Esophagus muscularis mucosa (tissue), 3 donors: ENCODE results near the gene TERB1.

Source experiments
- POLR2A ChIP-seq: fragments of 450-650 bp; IDR thresholded peaks from one replicate; pipeline ENCODE4 v1.6.1; 2017; ENCODE audit warnings: antibody characterized with exemption, moderate library complexity, mild to moderate bottlenecking, low read depth
- POLR2AphosphoS5 ChIP-seq, 2 donors: sonication (generic); formaldehyde crosslinking; IDR thresholded peaks; one replicate each; pipeline ENCODE4 v1.6.1; 2017; ENCODE audit warnings: antibody characterized with exemption in 2 of 2
- TF ChIP-seq, protein P1 (sequence below), 3 experiments: fragments of 200-600 bp in 2 of 3; fragments of 450-650 bp in 1 of 3; sonication (generic) in 2 of 3; IDR thresholded peaks; one replicate each; pipeline ENCODE4 v1.5.1; 2017 to 2019; ENCODE audit warnings: antibody characterized with exemption in 3 of 3, mild to moderate bottlenecking in 2 of 3, moderate library complexity in 1 of 3

GRCh38 chr16:66846831-66847230 is 45.4 kb upstream of the TERB1 start:
- no peak for TF ChIP-seq POLR2AphosphoS5 (IDR thresholded peaks at IDR 0.05)
- TF ChIP-seq, protein P1, sequence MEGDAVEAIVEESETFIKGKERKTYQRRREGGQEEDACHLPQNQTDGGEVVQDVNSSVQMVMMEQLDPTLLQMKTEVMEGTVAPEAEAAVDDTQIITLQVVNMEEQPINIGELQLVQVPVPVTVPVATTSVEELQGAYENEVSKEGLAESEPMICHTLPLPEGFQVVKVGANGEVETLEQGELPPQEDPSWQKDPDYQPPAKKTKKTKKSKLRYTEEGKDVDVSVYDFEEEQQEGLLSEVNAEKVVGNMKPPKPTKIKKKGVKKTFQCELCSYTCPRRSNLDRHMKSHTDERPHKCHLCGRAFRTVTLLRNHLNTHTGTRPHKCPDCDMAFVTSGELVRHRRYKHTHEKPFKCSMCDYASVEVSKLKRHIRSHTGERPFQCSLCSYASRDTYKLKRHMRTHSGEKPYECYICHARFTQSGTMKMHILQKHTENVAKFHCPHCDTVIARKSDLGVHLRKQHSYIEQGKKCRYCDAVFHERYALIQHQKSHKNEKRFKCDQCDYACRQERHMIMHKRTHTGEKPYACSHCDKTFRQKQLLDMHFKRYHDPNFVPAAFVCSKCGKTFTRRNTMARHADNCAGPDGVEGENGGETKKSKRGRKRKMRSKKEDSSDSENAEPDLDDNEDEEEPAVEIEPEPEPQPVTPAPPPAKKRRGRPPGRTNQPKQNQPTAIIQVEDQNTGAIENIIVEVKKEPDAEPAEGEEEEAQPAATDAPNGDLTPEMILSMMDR (IDR thresholded peaks at IDR 0.05), result no peak
- TF ChIP-seq POLR2A, result no peak
